ENCODE measurements around the gene CFAP74.

The CFAP74 gene

GRCh38 chr1:1914101-1914970 is 89.2 kb downstream of the CFAP74 start:
- peak; percentile 67 for DNase-seq

DNA sequence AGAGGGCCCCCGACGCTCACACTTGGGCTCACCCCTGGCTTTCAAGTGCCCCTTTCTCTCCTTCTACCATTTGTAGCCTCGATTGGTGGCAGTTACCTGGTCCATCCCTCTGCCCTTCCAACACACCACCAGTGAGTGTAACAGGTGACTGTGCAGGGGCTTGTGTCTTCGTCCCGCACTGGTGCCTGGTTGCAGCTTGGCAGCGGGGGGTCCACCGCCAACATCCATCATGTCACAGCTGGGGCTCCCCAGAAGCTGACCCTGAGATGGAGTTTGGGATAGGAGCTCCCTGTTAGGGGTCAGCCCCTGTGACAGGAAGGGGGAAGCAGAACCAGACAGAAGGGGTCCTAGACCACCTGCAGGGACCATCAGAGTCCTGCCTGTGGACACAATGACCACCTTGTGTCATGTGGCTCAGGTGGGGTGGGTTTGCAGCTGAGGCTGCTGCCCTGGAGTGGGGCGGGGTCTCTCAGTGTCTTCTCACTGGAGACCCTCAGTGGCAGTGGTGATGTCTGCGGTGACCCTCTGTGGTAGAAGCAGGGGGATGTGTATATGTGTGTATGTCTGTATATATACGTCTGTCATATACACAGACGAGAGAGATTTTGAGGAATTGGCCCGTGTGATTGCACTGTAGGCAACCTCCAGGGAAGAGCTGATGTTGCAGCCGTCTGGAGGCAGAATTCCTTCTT is 92.1 kb downstream of the CFAP74 start:
- DNase-seq, result peak; percentile 43

- DNase-seq, result peak; percentile 48
Measured at GRCh38 chr1:1910651-1911331, 92.8 kb downstream of the CFAP74 start.

- peak; percentile 48 for DNase-seq
Measured at GRCh38 chr1:1910033-1910465, 93.5 kb downstream of the CFAP74 start.

DNA sequence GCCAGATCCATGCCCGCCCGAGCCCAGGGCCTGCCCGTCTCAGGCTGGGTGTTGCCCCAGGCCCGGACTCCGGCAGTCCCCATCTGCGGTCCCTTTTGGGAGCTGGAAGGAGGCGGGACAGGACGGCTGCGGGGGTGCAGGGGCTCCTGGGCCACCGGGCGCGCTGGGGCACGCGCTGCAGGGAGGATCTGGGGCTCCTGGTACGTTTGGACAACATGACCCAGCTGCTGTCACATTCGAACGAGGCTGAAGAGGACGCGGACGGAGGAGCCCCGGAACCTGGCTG is 95.1 kb downstream of the CFAP74 start:
- DNase-seq, result no peak

GRCh38 chr1:1907098-1907736 is 96.4 kb downstream of the CFAP74 start:
- peak; percentile 62 for DNase-seq

DNA sequence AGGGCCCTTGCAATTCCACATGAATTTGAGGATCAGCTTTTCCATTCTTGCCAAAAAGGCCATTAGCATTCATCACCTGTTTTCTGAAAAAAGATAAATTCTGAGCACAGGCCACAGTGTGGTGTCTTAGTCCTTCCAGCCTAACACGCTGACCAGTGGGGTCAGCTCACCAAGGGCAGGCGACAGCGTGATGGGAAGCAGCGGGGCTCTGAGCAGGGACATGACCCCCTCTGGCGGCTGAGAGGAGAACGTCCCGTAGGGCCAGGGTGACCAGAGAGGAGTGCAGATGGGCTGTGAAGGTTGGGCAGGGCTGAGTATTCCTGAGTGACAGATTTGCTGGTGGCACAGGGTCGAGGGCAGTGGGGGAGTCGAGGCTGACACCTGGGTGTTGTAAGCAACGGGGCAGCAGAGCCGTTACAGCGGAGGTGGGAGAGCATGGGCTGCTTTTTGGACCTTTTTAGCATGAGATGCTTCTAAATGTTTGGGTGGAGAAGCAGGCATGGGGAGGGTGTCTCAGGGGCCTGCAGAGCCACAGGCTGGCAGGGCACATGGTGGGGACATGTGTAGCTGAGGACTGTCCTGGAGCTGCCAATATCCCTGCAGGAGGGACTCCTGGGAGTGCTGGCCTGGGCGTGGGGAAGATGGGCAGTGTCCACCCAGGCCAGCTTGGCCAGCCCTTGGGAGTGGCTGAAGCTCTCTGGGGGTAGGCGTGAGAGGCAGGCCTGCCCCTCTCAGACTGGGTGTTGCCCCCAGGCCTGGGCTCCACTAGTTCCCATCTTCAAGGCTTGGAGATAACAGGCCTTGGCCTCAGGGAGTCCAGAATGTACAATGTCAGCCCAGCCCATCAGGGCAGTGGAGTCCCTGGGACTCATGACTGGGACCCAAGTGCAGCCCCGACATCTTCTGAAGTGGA is 97.1 kb downstream of the CFAP74 start:
- peak; percentile 95 for DNase-seq

- no peak for DNase-seq
Measured at GRCh38 chr1:1903224-1903623, 100.4 kb downstream of the CFAP74 start.

DNA sequence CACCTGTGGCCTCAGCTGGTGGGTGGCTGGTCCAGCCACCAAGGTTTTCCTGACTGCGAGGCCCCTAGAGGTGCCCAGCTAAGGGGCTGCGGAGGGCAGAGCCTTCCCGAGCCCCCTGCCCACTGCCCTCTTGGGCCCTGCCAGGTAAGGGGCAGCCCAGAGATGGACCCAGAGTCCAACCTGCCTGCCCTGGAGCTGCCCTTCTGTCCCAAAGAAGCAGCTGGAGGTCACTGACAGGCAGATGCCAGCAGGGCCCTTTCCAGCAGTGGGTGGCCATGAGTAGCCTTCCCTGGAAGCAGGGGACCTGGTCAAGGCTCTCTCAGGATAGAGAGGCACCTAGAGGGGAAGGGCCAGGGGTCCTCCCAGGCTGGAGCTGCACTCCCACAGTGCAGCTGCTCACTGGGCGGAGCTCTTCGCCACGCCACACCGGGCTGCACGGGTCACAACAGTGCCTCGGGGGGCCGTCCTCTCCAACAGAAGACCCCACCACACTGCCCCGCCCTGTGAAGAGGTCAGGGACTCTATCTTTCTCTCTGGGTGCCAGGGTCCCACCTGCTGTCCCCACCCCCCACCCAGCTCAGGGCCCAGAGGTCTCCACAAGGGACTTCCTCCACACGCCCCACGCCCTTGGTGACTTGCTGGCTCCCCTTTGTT is 101.8 kb downstream of the CFAP74 start:
- DNase-seq, result peak; percentile 47

DNA sequence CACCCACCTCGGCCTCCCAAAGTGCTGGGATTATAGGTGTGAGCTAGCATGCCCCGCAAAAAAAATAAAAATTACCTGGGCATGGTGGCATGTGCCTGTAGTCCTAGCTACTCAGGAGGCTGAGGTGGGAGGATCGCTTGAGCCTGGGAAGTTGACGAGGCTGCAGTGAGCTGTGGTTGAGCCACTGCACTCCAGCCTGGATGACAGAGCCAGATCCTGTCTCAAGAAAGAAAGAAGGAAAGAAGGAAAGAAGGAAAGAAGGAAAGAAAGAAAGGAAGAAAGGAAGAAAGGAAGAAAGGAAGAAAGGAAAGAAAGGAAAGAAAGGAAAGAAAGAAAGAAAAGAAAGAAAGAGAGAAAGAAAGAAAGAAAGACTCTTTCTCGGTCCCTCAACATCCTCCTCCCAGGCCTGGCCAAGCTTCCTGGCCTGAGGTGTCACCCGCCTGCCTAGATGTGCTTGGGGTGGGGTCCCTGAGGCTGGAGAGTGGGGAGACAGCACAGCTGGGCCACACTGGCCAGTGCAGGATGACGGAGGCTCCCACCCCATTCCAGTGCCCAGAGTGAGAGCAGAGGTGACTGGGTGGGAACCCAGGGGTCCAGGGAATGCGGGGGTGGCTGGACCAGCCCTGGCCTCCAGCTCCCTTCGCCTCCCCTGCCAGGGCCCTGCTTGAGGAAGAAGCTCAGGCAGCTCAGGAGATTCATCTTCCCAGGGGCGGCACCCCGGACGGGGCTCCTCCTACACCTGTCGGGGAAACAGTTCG is 102.5 kb downstream of the CFAP74 start:
- DNase-seq, result peak; percentile 52

DNA sequence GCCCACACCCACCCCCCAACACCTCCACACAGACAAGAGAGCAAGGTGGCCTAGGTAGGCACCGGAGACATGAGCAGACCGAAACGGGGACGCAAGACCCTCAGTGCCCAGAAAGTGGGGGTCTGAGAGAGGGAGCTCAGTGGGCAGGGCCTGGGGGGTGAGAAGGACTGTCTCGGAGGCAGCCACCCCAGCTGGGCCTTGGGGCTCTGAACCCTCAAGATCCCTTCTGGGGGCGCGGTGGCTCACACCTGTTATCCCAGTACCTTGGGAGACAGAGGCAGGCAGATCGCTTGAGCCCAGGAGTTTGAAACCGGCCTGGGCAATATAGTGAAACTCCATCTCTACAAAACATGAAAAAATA is 103.6 kb downstream of the CFAP74 start:
- DNase-seq, result no peak

- DNase-seq, result peak; percentile 66
Measured at GRCh38 chr1:1899266-1899966, 104.2 kb downstream of the CFAP74 start.

- no peak for DNase-seq
Measured at GRCh38 chr1:1898246-1898933, 105.2 kb downstream of the CFAP74 start.

DNA sequence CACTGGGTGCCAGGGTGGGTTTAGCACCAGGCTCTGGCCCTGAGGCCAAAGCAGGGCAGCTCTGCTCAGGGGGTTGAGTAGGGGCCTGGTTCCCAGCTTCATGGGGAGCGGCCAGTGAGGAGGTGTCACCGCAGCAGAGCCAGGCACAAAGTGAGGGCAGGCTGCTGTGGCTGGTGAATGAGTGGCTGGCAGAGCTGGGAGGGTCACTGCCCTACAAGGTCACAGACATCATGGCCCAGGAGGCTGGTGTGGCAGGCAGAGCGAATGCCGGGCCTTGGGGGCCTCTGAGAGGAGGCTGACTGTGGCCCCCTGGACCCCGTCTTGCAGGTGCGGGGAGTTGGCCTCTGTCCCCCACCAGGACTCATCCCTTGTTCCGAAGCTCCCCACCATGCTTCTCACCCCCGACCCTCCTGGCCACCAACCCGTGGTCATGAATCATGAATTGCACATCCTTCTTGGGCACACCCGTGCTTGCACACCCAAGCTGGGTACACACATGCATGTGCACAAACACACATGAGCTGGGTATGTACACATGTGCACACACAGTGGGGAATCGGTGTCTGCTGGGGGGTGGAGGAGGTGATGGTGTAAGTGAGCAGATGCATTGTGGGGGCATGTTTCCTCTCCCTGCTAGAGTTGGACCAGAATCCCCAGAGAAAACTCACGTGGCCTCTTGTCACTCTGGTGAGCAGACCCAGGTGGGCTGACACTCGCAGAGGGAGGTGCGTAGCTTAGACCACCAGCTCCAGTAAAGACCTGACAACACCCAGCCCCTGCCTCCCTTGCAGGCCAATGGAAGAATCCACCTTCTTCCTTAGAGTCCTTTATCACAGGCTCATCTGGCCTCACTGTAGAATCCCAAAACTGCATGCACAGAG is 107.9 kb downstream of the CFAP74 start:
- no peak for DNase-seq

- DNase-seq, result no peak
Measured at GRCh38 chr1:1895060-1895418, 108.5 kb downstream of the CFAP74 start.

- DNase-seq, result peak; percentile 56
Measured at GRCh38 chr1:1894354-1895059, 109.1 kb downstream of the CFAP74 start.

GRCh38 chr1:1893997-1894353 is 109.6 kb downstream of the CFAP74 start:
- no peak for DNase-seq

Data from islet precursor cell (in vitro differentiated cells).